Cardiac muscle cell (in vitro differentiated cells and primary cell): Measurements from ENCODE around the gene C19orf53. TPM values are rescaled to one million over a fixed set of nuclear protein-coding genes. Genes with fewer than 3 reads are reported as not detected.

Experiments
- DNase-seq, 2 donors: peaks; one replicate each; pipeline versions ENCODE4 v3.0.0 to v3.0.0-alpha.2; 2010 to 2017; ENCODE audit warnings: low read depth in 1 of 2, low spot score in 1 of 2
- H3K27ac ChIP-seq: fragments of 200-600 bp; sonication (generic); 2 replicates; pipeline ENCODE4 v1.5.1; 2016
- H3K27me3 ChIP-seq: fragments of 200-600 bp; sonication (generic); 2 replicates; pipeline ENCODE4 v1.6.0; 2016; ENCODE audit warnings: control low read depth
- H3K36me3 ChIP-seq: fragments of 200-600 bp; sonication (generic); 2 replicates; pipeline ENCODE4 v1.5.1; 2016; ENCODE audit warnings: control low read depth
- H3K4me1 ChIP-seq: fragments of 200-600 bp; sonication (generic); 2 replicates; pipeline ENCODE4 v1.8.1; 2017; ENCODE audit warnings: low read depth, mild to moderate bottlenecking, mixed run types
- H3K4me3 ChIP-seq: fragments of 200-600 bp; sonication (generic); 2 replicates; pipeline ENCODE4 v1.5.1; 2016; ENCODE audit warnings: mild to moderate bottlenecking
- H3K9me3 ChIP-seq: fragments of 200-600 bp; sonication (generic); 2 replicates; pipeline ENCODE4 v1.5.1; 2017; ENCODE audit warnings: low read depth, mild to moderate bottlenecking, control low read depth
- CTCF ChIP-seq: IDR thresholded peaks from 2 replicates; pipeline ENCODE4 v1.5.1; 2012; ENCODE audit warnings: low read depth, mild to moderate bottlenecking, low read length
- polyA plus RNA-seq: library from polyadenylated mRNA; unstranded; fragments of >200 nt; fragmentation: Nextera tagmentation; extraction: Ambion mirVana; gene quantifications from 2 replicates; pipeline ENCODE4 v1.2.1, GENCODE V29; 2016
- total RNA-seq: library from RNA; depleted of rRNA; stranded (reverse); fragments of >200 nt; gene quantifications from 2 replicates; pipeline ENCODE4 v1.2.3, GENCODE V29; 2016

C19orf53 gene
- total and polyA plus RNA-seq, 2 experiments from 2014 or later = 242 to 276 TPM

- H3K4me3 ChIP-seq = peak overlapping the region; percentile 66
- no peak overlapping the region for H3K27ac ChIP-seq
- TF ChIP-seq CTCF = no peak
- H3K4me1 ChIP-seq = peaks cover 5% of the 10 kb centered on the region
- H3K36me3 ChIP-seq = no peaks in the 10 kb centered on the region
- peak; percentile 25 to 30 for DNase-seq
- no peaks in the 10 kb centered on the region for H3K9me3 ChIP-seq
- H3K27me3 ChIP-seq = no peaks in the 10 kb centered on the region
Observed at GRCh38 chr19:13795595-13796300, 21.5 kb downstream of the C19orf53 start.

GRCh38 chr19:13796301-13797057 is 22.2 kb downstream of the C19orf53 start:
- DNase-seq = peak in 1 of 2 donors; percentile 95
- Histone ChIP-seq H3K4me1 (peaks cover 5% of the 10 kb centered on the region), H3K27ac (no peak overlapping the region), H3K9me3 (no peaks in the 10 kb centered on the region), H3K27me3 (no peaks in the 10 kb centered on the region), H3K4me3 (peak overlapping the region; percentile 66), H3K36me3 (no peaks in the 10 kb centered on the region)
- TF ChIP-seq CTCF = peak; percentile 55

- H3K27ac ChIP-seq = no peak overlapping the region
- H3K27me3 ChIP-seq = no peaks in the 10 kb centered on the region
- H3K36me3 ChIP-seq = no peaks in the 10 kb centered on the region
- peaks cover 5% of the 10 kb centered on the region for H3K4me1 ChIP-seq
- TF ChIP-seq CTCF = no peak
- no peak for DNase-seq
- no peaks in the 10 kb centered on the region for H3K9me3 ChIP-seq
- H3K4me3 ChIP-seq = no peak overlapping the region
Observed at GRCh38 chr19:13797058-13797440, 22.8 kb downstream of the C19orf53 start.

GRCh38 chr19:13797870-13798269 is 23.6 kb downstream of the C19orf53 start:
- Histone ChIP-seq H3K4me3 (no peak overlapping the region), H3K27me3 (no peaks in the 10 kb centered on the region), H3K36me3 (no peaks in the 10 kb centered on the region), H3K9me3 (no peaks in the 10 kb centered on the region), H3K4me1 (peaks cover 5% of the 10 kb centered on the region), H3K27ac (no peak overlapping the region)
- TF ChIP-seq CTCF = no peak
- DNase-seq = peak in 1 of 2 donors; percentile 93

GRCh38 chr19:13799669-13800068 is 25.4 kb downstream of the C19orf53 start:
- Histone ChIP-seq H3K27me3 (no peaks in the 10 kb centered on the region), H3K9me3 (no peaks in the 10 kb centered on the region), H3K4me1 (peaks cover 5% of the 10 kb centered on the region), H3K4me3 (no peak overlapping the region), H3K27ac (no peak overlapping the region), H3K36me3 (no peaks in the 10 kb centered on the region)
- TF ChIP-seq CTCF = no peak
- no peak for DNase-seq
